ENCODE data around the gene MAGI2.

The MAGI2 gene

DNA sequence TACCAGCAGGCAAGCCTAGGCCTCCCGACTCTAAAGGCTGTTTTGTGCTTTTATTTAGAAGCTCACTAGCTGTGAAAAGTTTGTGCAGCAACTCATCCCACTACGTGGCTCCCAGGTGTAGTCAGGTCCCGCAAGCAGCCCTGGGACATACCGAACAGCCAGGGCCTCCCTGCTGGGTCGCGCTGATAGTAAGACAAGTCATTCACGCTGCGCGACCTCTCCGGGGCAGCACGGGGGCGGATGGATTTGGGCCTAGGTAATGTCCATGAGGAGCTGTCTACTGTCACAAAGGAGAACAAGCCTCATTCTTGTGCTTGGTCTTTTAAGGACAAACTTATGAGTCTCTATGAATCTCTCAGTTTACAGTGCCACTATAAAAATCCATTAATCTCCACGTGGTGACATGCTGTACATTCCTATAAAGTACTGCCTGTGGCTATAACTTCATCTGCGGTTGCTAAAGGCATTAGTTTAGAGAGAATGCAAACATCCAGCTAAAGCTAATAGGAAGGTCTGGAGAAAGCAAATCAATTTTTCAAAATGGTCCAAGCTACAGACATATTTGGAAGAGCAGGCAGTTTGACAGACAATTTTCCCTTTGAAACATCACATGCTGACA, 1108.1 kb downstream of the MAGI2 start:
- TF ChIP-seq, protein P1, sequence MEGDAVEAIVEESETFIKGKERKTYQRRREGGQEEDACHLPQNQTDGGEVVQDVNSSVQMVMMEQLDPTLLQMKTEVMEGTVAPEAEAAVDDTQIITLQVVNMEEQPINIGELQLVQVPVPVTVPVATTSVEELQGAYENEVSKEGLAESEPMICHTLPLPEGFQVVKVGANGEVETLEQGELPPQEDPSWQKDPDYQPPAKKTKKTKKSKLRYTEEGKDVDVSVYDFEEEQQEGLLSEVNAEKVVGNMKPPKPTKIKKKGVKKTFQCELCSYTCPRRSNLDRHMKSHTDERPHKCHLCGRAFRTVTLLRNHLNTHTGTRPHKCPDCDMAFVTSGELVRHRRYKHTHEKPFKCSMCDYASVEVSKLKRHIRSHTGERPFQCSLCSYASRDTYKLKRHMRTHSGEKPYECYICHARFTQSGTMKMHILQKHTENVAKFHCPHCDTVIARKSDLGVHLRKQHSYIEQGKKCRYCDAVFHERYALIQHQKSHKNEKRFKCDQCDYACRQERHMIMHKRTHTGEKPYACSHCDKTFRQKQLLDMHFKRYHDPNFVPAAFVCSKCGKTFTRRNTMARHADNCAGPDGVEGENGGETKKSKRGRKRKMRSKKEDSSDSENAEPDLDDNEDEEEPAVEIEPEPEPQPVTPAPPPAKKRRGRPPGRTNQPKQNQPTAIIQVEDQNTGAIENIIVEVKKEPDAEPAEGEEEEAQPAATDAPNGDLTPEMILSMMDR (IDR thresholded peaks at IDR 0.05), result no peak
- Histone ChIP-seq H3K4me3 (ENCODE audit: low read depth in 1 of 2, low read length in 1 of 2) (no peak overlapping the region), H3K4me1 (ENCODE audit: control insufficient read depth in 1 of 2, insufficient read depth in 1 of 2, low read depth in 1 of 2, low read length in 1 of 2) (no peaks in the 10 kb centered on the region), H3K36me3 (no peaks in the 10 kb centered on the region), H3K9me3 (no peaks in the 10 kb centered on the region), H3K27ac (no peak overlapping the region), H3K27me3 (no peaks in the 10 kb centered on the region)

- H3K9me3 ChIP-seq, result no peaks in the 10 kb centered on the region
- no peaks in the 10 kb centered on the region for H3K36me3 ChIP-seq
- H3K4me1 ChIP-seq (ENCODE audit: control insufficient read depth in 1 of 2, insufficient read depth in 1 of 2, low read depth in 1 of 2, low read length in 1 of 2), result no peaks in the 10 kb centered on the region
- H3K27me3 ChIP-seq, result no peaks in the 10 kb centered on the region
- TF ChIP-seq, protein P1 (IDR thresholded peaks at IDR 0.05), result no peak
- H3K27ac ChIP-seq, result no peak overlapping the region
- no peak overlapping the region for H3K4me3 ChIP-seq (ENCODE audit: low read depth in 1 of 2, low read length in 1 of 2)
Measured at GRCh38 chr7:78334426-78334825, 1119.0 kb downstream of the MAGI2 start.

DNA sequence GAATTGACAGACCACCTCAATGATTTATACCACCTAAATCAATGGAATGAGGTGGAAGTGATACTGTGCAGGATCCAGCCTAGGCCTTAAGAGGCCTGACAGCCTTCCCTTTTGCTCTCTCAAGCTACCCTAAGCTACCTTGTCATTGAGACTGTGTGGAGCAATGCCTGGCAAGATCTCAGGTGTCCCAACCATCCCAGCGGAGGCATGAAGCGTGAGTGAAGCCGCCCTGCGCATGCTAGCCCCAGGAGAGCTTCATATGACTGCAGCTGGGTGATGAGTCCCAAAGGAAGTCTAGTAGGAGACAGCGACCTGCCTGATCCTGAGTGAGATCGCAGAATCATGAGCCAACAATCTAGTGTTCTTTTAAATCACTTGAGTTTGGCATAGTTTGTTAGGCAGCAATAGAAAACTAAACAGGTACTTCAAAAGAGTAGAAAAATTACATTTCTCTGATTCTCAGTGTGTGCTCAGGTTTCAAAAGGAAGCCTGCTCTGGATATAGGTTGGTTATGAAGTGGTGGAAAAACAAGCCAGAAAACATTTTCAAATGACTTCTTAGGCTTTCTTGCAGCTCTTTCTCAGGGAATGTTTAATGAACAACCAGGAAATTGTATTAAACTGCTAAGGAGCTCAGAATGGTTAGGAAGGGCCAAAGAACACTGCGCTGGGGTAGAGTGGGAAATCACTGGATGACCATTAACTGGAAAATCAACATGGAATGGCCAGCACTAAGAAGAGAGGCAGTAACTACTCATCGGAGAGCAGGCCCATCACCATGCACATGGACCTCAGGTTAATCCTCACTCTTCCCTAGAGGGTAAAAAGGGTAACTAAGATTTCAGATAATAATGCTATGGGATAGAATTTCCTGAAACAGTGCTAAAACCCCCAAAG, 1119.7 kb downstream of the MAGI2 start:
- TF ChIP-seq, protein P1 (IDR thresholded peaks at IDR 0.05), result no peak

GRCh38 chr7:78329001-78329655, 1124.3 kb downstream of the MAGI2 start:
- Histone ChIP-seq H3K36me3 (no peaks in the 10 kb centered on the region), H3K9me3 (no peaks in the 10 kb centered on the region), H3K27me3 (no peaks in the 10 kb centered on the region), H3K4me3 (ENCODE audit: low read depth in 1 of 2, low read length in 1 of 2) (no peak overlapping the region), H3K27ac (no peak overlapping the region), H3K4me1 (ENCODE audit: control insufficient read depth in 1 of 2, insufficient read depth in 1 of 2, low read depth in 1 of 2, low read length in 1 of 2) (no peaks in the 10 kb centered on the region)
- TF ChIP-seq, protein P1 (IDR thresholded peaks at IDR 0.05), result no peak

More for the DNA sequence above, 1119.7 kb downstream of the MAGI2 start:
- no peaks in the 10 kb centered on the region for H3K36me3 ChIP-seq
- H3K4me3 ChIP-seq (ENCODE audit: low read depth in 1 of 2, low read length in 1 of 2), result no peak overlapping the region
- H3K27me3 ChIP-seq, result no peaks in the 10 kb centered on the region
- H3K27ac ChIP-seq, result no peak overlapping the region
- H3K4me1 ChIP-seq (ENCODE audit: control insufficient read depth in 1 of 2, insufficient read depth in 1 of 2, low read depth in 1 of 2, low read length in 1 of 2), result no peaks in the 10 kb centered on the region
- H3K9me3 ChIP-seq, result no peaks in the 10 kb centered on the region

DNA sequence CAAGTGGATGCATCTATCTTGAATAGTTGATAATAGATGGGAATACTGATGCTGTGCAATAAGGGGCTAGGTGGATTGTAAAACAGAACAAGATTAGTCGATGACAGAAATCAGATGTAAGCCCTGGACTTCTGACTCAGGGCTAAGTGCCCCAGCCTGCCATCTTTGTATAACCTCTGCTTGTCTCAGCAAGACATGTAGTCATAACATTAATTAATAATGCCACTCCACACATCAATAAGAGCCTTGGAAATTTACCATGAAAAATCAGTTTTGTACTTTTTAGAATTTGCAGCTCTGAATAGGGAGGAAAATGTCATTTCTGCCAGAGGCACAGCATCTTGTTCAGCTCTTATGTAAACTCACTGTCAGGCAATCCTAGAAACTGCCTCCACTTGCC, 1125.7 kb downstream of the MAGI2 start:
- Histone ChIP-seq H3K36me3 (no peaks in the 10 kb centered on the region), H3K4me1 (ENCODE audit: control insufficient read depth in 1 of 2, insufficient read depth in 1 of 2, low read depth in 1 of 2, low read length in 1 of 2) (no peaks in the 10 kb centered on the region), H3K27ac (no peak overlapping the region), H3K9me3 (no peaks in the 10 kb centered on the region), H3K4me3 (ENCODE audit: low read depth in 1 of 2, low read length in 1 of 2) (no peak overlapping the region), H3K27me3 (no peaks in the 10 kb centered on the region)
- TF ChIP-seq, protein P1 (IDR thresholded peaks at IDR 0.05), result no peak

Data from neutrophil (primary cell).